Upper lobe of right lung (tissue), 1 donor: Measurements from ENCODE around the gene C12orf42. TPM values are rescaled to one million over a fixed set of nuclear protein-coding genes. Genes with fewer than 3 reads are reported as not detected.

ENCODE experiments used
- ATAC-seq: fragments of 200-7000 bp; cut with Tn5 transposase; one replicate; pipeline ENCODE4 v1.9.1; 2020; ENCODE audit warnings: mild to moderate bottlenecking, moderate library complexity
- DNase-seq: peaks from one replicate; pipeline ENCODE4 v3.0.0-alpha.2; 2020
- H3K27ac ChIP-seq: fragments of 200-600 bp; one replicate; pipeline ENCODE4 v1.8.0; 2022
- H3K27me3 ChIP-seq: fragments of 200-600 bp; one replicate; pipeline ENCODE4 v1.8.0; 2022; ENCODE audit warnings: mild to moderate bottlenecking
- H3K36me3 ChIP-seq: fragments of 200-600 bp; one replicate; pipeline ENCODE4 v1.8.0; 2022
- H3K4me1 ChIP-seq: fragments of 200-600 bp; one replicate; pipeline ENCODE4 v1.8.0; 2022
- H3K4me3 ChIP-seq: fragments of 200-600 bp; one replicate; pipeline ENCODE4 v1.8.0; 2022; ENCODE audit warnings: mild to moderate bottlenecking
- H3K9me3 ChIP-seq: fragments of 200-600 bp; one replicate; pipeline ENCODE4 v1.8.0; 2022
- CTCF ChIP-seq: fragments of 200-600 bp; IDR thresholded peaks from one replicate; pipeline ENCODE4 v1.8.0; 2022; ENCODE audit warnings: antibody characterized with exemption
- intact Hi-C: fragments of 100-400 bp; cut with DNase I; formaldehyde crosslinking; loops from one replicate; pipeline ENCODE4 v1.11.0; 2022
- total RNA-seq: library from RNA; stranded (reverse); fragmentation: NEBNext Ultra II Directional; extraction: Animal tissue kit (Norgen Biotek cat#: 25700); gene quantifications from one replicate; pipeline ENCODE4 v1.2.1, GENCODE V29; 2021
- donor health status: DM: no; HTN: yes; CAD: no; lungs with severe emphysema.

C12orf42 gene
- total RNA-seq, 1 donor from 2014 or later = not detected

- ATAC-seq = no peak
- no peak for TF ChIP-seq CTCF
- intact Hi-C loops = no loop called here
Measured at GRCh38 chr12:103422328-103422727, 73.4 kb downstream of the C12orf42 start.

GRCh38 chr12:103421402-103421801 is 74.4 kb downstream of the C12orf42 start:
- no peak for TF ChIP-seq CTCF
- intact Hi-C loops = no loop called here
- DNase-seq = no peak
- no peak for ATAC-seq
- Histone ChIP-seq H3K27ac (no peak overlapping the region), H3K4me3 (no peak overlapping the region), H3K36me3 (no peaks in the 10 kb centered on the region), H3K9me3 (no peaks in the 10 kb centered on the region), H3K27me3 (no peaks in the 10 kb centered on the region), H3K4me1 (no peaks in the 10 kb centered on the region)

More at GRCh38 chr12:103422328-103422727, 73.4 kb downstream of the C12orf42 start:
- Histone ChIP-seq H3K4me3 (no peak overlapping the region), H3K27me3 (no peaks in the 10 kb centered on the region), H3K36me3 (no peaks in the 10 kb centered on the region), H3K9me3 (no peaks in the 10 kb centered on the region), H3K4me1 (no peaks in the 10 kb centered on the region), H3K27ac (no peak overlapping the region)
- DNase-seq = no peak

- ATAC-seq = no peak
- Histone ChIP-seq H3K36me3 (no peaks in the 10 kb centered on the region), H3K27ac (no peak overlapping the region), H3K9me3 (no peaks in the 10 kb centered on the region), H3K27me3 (no peaks in the 10 kb centered on the region), H3K4me1 (no peaks in the 10 kb centered on the region), H3K4me3 (no peak overlapping the region)
- DNase-seq = no peak
- intact Hi-C loops = no loop called here
- no peak for TF ChIP-seq CTCF
Measured at GRCh38 chr12:103415681-103416080, 80.1 kb downstream of the C12orf42 start.

- Histone ChIP-seq H3K4me1 (no peaks in the 10 kb centered on the region), H3K9me3 (no peaks in the 10 kb centered on the region), H3K4me3 (no peak overlapping the region), H3K36me3 (no peaks in the 10 kb centered on the region), H3K27ac (no peak overlapping the region), H3K27me3 (no peaks in the 10 kb centered on the region)
- DNase-seq (no peak), ATAC-seq (no peak)
- intact Hi-C loops = no loop called here
- no peak for TF ChIP-seq CTCF
Measured at GRCh38 chr12:103401421-103401820, 94.3 kb downstream of the C12orf42 start.

GRCh38 chr12:103399986-103400385 is 95.8 kb downstream of the C12orf42 start:
- no peak overlapping the region for H3K27ac ChIP-seq
- intact Hi-C loops = no loop called here
- TF ChIP-seq CTCF = no peak
- H3K4me1 ChIP-seq = no peaks in the 10 kb centered on the region
- H3K27me3 ChIP-seq = no peaks in the 10 kb centered on the region
- DNase-seq = no peak
- no peak overlapping the region for H3K4me3 ChIP-seq
- H3K36me3 ChIP-seq = no peaks in the 10 kb centered on the region
- peak; percentile 66 for ATAC-seq
- H3K9me3 ChIP-seq = no peaks in the 10 kb centered on the region

GRCh38 chr12:103397536-103397935 is 98.2 kb downstream of the C12orf42 start:
- ATAC-seq (no peak), DNase-seq (no peak)
- no peak for TF ChIP-seq CTCF
- H3K36me3 ChIP-seq = no peaks in the 10 kb centered on the region
- no peaks in the 10 kb centered on the region for H3K27me3 ChIP-seq
- H3K27ac ChIP-seq = no peak overlapping the region
- intact Hi-C loops = no loop called here
- no peaks in the 10 kb centered on the region for H3K9me3 ChIP-seq
- no peak overlapping the region for H3K4me3 ChIP-seq
- H3K4me1 ChIP-seq = no peaks in the 10 kb centered on the region
